ENCODE data around the gene KYNU. TPM values are rescaled to one million over a fixed set of nuclear protein-coding genes. Genes with fewer than 3 reads are reported as not detected.

The KYNU gene
- total and polyA plus RNA-seq, 2 of the 13 experiments (the other 11 are each of a cell fraction or from before 2014, with no cell fraction given), result 21.9 to 68.6 TPM

- no peak for DNase-seq (ENCODE audit: low spot score)
- Histone ChIP-seq H3K36me3 (replicated peaks in 1 of 2; ENCODE audit: control insufficient read depth in 1 of 2, insufficient read depth in 2 of 2, low read length in 2 of 2) (peaks cover 0 to 12% of the 10 kb centered on the region in 2 experiments; a peak in 2 of 5 replicates), H3K4me3 (replicated peaks in 1 of 3; ENCODE audit: insufficient read depth in 1 of 3, low read depth in 2 of 3, low read length in 3 of 3) (no peak overlapping the region), H3K9me3 (ENCODE audit: low read length) (no peaks in the 10 kb centered on the region), H3K27me3 (ENCODE audit: control insufficient read depth in 1 of 2, insufficient read depth in 2 of 2, low read length in 2 of 2) (no peaks in the 10 kb centered on the region), H3K4me2 (ENCODE audit: low read depth, low read length) (no peak overlapping the region), H3K79me2 (ENCODE audit: insufficient read depth, low read length) (peaks cover 29% of the 10 kb centered on the region), H3K4me1 (ENCODE audit: insufficient read depth, low read length) (peaks cover 13% of the 10 kb centered on the region), H2AFZ (ENCODE audit: low read length) (no peak overlapping the region), H3K9ac (ENCODE audit: insufficient read depth, low read depth, low read length) (no peak overlapping the region), H4K20me1 (ENCODE audit: insufficient read depth, low read length) (no peaks in the 10 kb centered on the region), H3K27ac (ENCODE audit: extremely low read length, insufficient read depth, low read length) (no peak overlapping the region)
- no peak for ATAC-seq
- in situ Hi-C loops (cut with HindIII; ENCODE audit: extremely low pct_ligation_motif_present, low pct_unique_long_range_greater_than_20kb) (no loop called here), intact Hi-C loops (cut with micrococcal nuclease; ENCODE audit: unreplicated experiment) (loop anchor here (5.0 kb wide), 1 partner anchor 42 kb away; no protein-coding TSS in a partner anchor)
- CTCF ChIA-PET (ENCODE audit: low intra/inter-chr PET ratio, low total read pairs), result no interaction called here
- no TSS peak for BruUV-seq (replicated peaks)
- POLR2A ChIA-PET, result interaction anchor here (0.9 to 1.5 kb wide), 4 partner anchors 36 to 46 kb away, joined by 3 to 4 read pairs (median 4); partner anchors contain the start of gene KYNU
- WGBS (ENCODE audit: low lambda C conversion rate), result 100% methylated on average over 1 of the region's 1 CpG
- no peak for FAIRE-seq
- TF ChIP-seq CBX2 (IDR thresholded peaks at IDR 0.05; ENCODE audit: low read depth, low read length) (no peak), CBX2 (CRISPR knock-in tag; IDR thresholded peaks at IDR 0.05; ENCODE audit: low read depth) (no peak), ZSCAN20 (CRISPR knock-in tag; IDR thresholded peaks at IDR 0.05; ENCODE audit: borderline replicate concordance) (no peak), MZF1 (CRISPR knock-in tag; IDR thresholded peaks at IDR 0.05; ENCODE audit: borderline replicate concordance) (no peak), ETS1 (CRISPR knock-in tag; IDR thresholded peaks at IDR 0.05) (no peak), MED1 (CRISPR knock-in tag; IDR thresholded peaks at IDR 0.05) (no peak), RXRB (CRISPR knock-in tag; IDR thresholded peaks at IDR 0.05; ENCODE audit: borderline replicate concordance) (no peak), MYNN (CRISPR knock-in tag; IDR thresholded peaks at IDR 0.05; ENCODE audit: low read depth) (no peak), SRSF1 (optimal IDR thresholded peaks at IDR 0.05; ENCODE audit: low read depth, low read length) (no peak), ZNF777 (CRISPR knock-in tag; IDR thresholded peaks at IDR 0.05) (no peak), ZNF362 (CRISPR knock-in tag; IDR thresholded peaks at IDR 0.05; ENCODE audit: borderline replicate concordance) (no peak), ZNF552 (CRISPR knock-in tag; IDR thresholded peaks at IDR 0.05; ENCODE audit: borderline replicate concordance) (no peak), BCLAF1 (IDR thresholded peaks at IDR 0.05) (no peak), ZNF687 (CRISPR knock-in tag; IDR thresholded peaks at IDR 0.05) (no peak)
Measured at GRCh38 chr2:142915502-142915901, 38.0 kb downstream of the KYNU start.

All from HepG2 (cell line).